Karpas-422 (cell line): ENCODE data around the gene RBM14. TPM values are rescaled to one million over a fixed set of nuclear protein-coding genes. Genes with fewer than 3 reads are reported as not detected.

ENCODE experiments used
- DNase-seq: peaks from one replicate; pipeline ENCODE4 v3.0.0-alpha.2; 2015
- H2AFZ ChIP-seq: fragments of 200-600 bp; sonication (generic); 2 replicates; pipeline ENCODE4 v1.6.1; 2014; ENCODE audit warnings: antibody characterized with exemption, low read length, mixed read lengths
- H3K27ac ChIP-seq: fragments of 200-600 bp; sonication (generic); 2 replicates; pipeline ENCODE4 v1.5.1; 2014; ENCODE audit warnings: mild to moderate bottlenecking, low read length, moderate library complexity
- H3K27me3 ChIP-seq: fragments of 200-600 bp; sonication (generic); 2 replicates; pipeline ENCODE4 v1.6.1; 2014; ENCODE audit warnings: low read length, mixed read lengths
- H3K36me3 ChIP-seq: fragments of 200-600 bp; sonication (generic); 2 replicates; pipeline ENCODE4 v1.6.1; 2014; ENCODE audit warnings: low read length, mixed read lengths; ENCODE audit not compliant: insufficient read depth
- H3K4me1 ChIP-seq: fragments of 200-600 bp; sonication (generic); 2 replicates; pipeline ENCODE4 v1.6.1; 2014; ENCODE audit warnings: mild to moderate bottlenecking, low read length, mixed read lengths
- H3K4me2 ChIP-seq: fragments of 200-600 bp; sonication (generic); 2 replicates; pipeline ENCODE4 v1.6.1; 2014; ENCODE audit warnings: low read length, low read depth, mild to moderate bottlenecking; ENCODE audit not compliant: poor library complexity, severe bottlenecking
- H3K4me3 ChIP-seq: fragments of 200-600 bp; sonication (generic); 2 replicates; pipeline ENCODE4 v1.5.1; 2014; ENCODE audit warnings: mild to moderate bottlenecking, antibody characterized with exemption, low read length, mixed read lengths
- H3K79me2 ChIP-seq: fragments of 200-600 bp; sonication (generic); 2 replicates; pipeline ENCODE4 v1.6.1; 2014; ENCODE audit warnings: mild to moderate bottlenecking, low read length, mixed read lengths
- H3K9ac ChIP-seq: fragments of 200-600 bp; sonication (generic); 2 replicates; pipeline ENCODE4 v1.6.0; 2014; ENCODE audit warnings: low read length
- H3K9me2 ChIP-seq: fragments of 200-600 bp; sonication (generic), shearing (Covaris generic); replicated peaks from 2 replicates; pipeline ENCODE4 v1.6.0; 2014; ENCODE audit warnings: mild to moderate bottlenecking, low read length, moderate library complexity; ENCODE audit not compliant: insufficient read depth
- H3K9me3 ChIP-seq: fragments of 300-700, 200-600 bp; sonication (generic); 2 replicates; pipeline ENCODE4 v1.6.1; 2014; ENCODE audit warnings: low read length, mixed read lengths
- H4K20me1 ChIP-seq: fragments of 200-600 bp; sonication (generic); 2 replicates; pipeline ENCODE4 v1.6.1; 2014; ENCODE audit warnings: mild to moderate bottlenecking, antibody characterized with exemption, low read length, low read depth; ENCODE audit not compliant: insufficient read depth
- total RNA-seq: library from RNA; depleted of rRNA; stranded (reverse); fragments of >200 nt; shearing (Covaris generic); gene quantifications from 2 replicates; pipeline ENCODE4 v1.2.3, GENCODE V29; 2014; ENCODE audit warnings: low replicate concordance; rRNA removed

Gene RBM14, protein sequence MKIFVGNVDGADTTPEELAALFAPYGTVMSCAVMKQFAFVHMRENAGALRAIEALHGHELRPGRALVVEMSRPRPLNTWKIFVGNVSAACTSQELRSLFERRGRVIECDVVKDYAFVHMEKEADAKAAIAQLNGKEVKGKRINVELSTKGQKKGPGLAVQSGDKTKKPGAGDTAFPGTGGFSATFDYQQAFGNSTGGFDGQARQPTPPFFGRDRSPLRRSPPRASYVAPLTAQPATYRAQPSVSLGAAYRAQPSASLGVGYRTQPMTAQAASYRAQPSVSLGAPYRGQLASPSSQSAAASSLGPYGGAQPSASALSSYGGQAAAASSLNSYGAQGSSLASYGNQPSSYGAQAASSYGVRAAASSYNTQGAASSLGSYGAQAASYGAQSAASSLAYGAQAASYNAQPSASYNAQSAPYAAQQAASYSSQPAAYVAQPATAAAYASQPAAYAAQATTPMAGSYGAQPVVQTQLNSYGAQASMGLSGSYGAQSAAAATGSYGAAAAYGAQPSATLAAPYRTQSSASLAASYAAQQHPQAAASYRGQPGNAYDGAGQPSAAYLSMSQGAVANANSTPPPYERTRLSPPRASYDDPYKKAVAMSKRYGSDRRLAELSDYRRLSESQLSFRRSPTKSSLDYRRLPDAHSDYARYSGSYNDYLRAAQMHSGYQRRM
- 47.9 and 51.3 TPM in 2 replicates for total RNA-seq

DNA sequence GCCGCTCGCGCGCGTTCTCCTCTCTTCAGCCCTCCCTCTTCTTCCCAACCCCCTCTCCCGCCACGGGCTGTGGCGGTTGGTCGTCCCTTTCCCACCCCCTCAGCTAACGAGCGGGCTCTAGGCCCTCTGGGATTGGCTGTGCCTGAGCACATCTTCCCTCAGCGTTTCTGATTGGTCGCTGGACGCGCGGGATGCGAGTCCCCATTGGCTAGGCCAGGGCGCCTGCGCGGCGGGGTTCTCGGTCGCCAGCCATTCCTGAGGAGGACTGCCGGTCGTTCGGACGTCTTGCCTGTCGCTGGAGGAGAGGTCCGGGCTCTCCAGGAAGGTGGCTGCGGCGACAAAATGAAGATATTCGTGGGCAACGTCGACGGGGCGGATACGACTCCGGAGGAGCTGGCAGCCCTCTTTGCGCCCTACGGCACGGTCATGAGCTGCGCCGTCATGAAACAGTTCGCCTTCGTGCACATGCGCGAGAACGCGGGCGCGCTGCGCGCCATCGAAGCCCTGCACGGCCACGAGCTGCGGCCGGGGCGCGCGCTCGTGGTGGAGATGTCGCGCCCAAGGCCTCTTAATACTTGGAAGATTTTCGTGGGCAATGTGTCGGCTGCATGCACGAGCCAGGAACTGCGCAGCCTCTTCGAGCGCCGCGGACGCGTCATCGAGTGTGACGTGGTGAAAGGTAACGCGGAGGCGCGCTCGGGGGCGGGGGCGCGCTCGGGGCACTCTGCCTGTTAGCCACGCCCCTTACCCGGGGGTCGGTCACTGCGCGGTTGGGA is at the start of gene RBM14:
TSS of gene RBM14 (plus strand) at position 252 of the 776 bp plus-strand sequence. CDS start at position 343, 91 bp downstream.
- H2AFZ ChIP-seq, result no peak within 1 kb of the TSS
- peak within 1 kb of the TSS; percentile 96 for H3K4me2 ChIP-seq
- peaks cover 28% of the 10 kb centered on the region for H3K36me3 ChIP-seq
- no peaks in the 10 kb centered on the region for H3K27me3 ChIP-seq
- peak within 1 kb of the TSS; percentile 97 for H3K4me3 ChIP-seq
- peaks cover 41% of the 10 kb centered on the region for H4K20me1 ChIP-seq
- no peaks in the 10 kb centered on the region for H3K9me3 ChIP-seq
- H3K4me1 ChIP-seq, result peaks cover 36% of the 10 kb centered on the region
- peak; percentile 100 for DNase-seq
- H3K9me2 ChIP-seq, result no peaks in the 10 kb centered on the region
- H3K79me2 ChIP-seq, result peaks cover 60% of the 10 kb centered on the region
- peak within 1 kb of the TSS; percentile 87 for H3K27ac ChIP-seq
- H3K9ac ChIP-seq, result peak within 1 kb of the TSS; percentile 91

DNA sequence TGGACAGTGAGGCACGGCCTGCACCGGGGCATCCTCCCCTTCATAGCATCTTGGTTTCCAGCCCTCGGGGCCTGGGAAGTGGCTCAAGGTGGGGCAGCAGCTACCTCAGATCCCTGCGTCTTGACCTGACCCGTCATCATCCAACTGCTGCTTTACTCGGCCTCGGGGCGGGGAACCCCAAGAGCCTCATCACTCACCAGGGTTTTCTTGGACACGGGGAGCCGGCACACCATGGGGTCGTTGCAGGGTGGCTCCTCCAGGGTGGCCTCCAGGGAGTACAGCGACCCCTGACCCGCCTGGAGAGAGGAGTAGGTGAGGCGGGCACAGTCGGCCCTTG is 48.7 kb upstream of the RBM14 start:
- H3K9me3 ChIP-seq, result no peaks in the 10 kb centered on the region
- H3K79me2 ChIP-seq, result no peaks in the 10 kb centered on the region
- H3K9ac ChIP-seq, result no peak overlapping the region
- H3K4me3 ChIP-seq, result no peak overlapping the region
- no peak for DNase-seq
- H3K36me3 ChIP-seq, result no peaks in the 10 kb centered on the region
- no peak overlapping the region for H2AFZ ChIP-seq
- no peaks in the 10 kb centered on the region for H4K20me1 ChIP-seq
- H3K4me1 ChIP-seq, result no peaks in the 10 kb centered on the region
- H3K4me2 ChIP-seq, result no peak overlapping the region
- no peaks in the 10 kb centered on the region for H3K9me2 ChIP-seq
- H3K27ac ChIP-seq, result no peak overlapping the region
- no peaks in the 10 kb centered on the region for H3K27me3 ChIP-seq

DNA sequence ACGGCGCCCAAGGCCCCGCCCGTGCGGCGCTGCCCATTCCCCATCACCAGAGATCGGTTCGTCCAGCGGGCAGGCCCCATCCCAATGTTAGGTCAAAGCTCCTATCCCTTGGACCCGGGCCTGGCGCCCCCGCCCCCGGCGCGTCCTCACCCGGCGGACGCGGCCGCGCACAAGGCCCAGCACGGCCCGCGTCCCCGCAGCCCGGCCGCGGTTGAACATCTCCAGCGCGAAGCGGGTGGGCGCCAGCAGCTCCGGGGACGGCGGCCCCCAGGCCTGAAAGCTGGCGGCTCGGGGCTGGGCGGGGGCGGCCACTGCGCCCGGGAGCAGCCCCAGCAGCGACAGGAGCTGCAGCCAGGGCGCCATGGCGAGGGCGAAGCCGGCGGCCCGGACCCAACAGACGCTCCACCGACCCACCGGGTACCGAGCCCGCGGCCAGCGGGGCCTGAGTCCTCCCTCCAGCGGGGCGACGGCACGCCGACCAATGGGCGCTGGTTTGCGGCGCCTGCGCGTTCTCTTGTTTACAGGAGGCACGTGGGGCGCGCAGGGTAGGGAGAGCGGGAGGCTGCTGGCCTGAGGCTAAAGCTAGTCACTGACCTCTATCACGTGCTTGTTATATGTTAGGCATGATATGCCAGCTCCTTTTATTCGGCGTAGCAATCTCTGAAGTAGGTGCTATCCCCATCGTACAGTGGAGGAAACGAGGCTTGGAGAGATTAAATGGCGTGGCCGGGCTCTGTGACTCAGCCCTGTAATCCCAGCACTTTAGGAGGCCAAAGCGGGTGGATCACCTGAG is 48.1 kb upstream of the RBM14 start, which contains the start of gene CTSF:
TSS of gene CTSF (minus strand) at position 483 of the 793 bp plus-strand sequence. CDS start at position 363, 120 bp downstream.
- Histone ChIP-seq H3K4me3 (no peak within 1 kb of the TSS), H3K9me3 (no peaks in the 10 kb centered on the region), H3K9ac (no peak within 1 kb of the TSS), H3K4me2 (no peak within 1 kb of the TSS), H3K36me3 (no peaks in the 10 kb centered on the region), H3K27me3 (no peaks in the 10 kb centered on the region), H4K20me1 (no peaks in the 10 kb centered on the region), H2AFZ (no peak within 1 kb of the TSS), H3K9me2 (no peaks in the 10 kb centered on the region), H3K27ac (no peak within 1 kb of the TSS), H3K79me2 (no peaks in the 10 kb centered on the region), H3K4me1 (no peaks in the 10 kb centered on the region)
- no peak for DNase-seq

DNA sequence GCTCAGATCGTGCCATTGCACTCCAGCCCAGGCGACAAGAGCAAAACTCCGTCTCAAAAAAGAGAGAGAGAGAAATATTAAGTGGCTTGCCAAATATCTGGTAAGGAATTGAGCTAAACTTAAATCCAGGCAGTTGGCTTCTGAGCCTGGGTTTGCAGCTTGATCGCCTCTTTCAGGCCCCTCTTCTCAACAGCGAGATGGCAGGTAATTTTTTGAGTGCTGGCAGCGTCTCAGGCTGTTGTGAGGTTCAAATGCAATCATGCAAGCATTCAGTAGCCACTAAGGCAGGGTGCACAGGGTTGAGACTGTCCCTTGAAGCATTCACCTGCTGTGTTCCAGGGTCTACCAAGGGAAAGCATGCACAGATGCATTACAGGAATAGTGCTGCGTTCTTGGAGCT is 47.4 kb upstream of the RBM14 start:
- no peak overlapping the region for H2AFZ ChIP-seq
- no peak overlapping the region for H3K27ac ChIP-seq

DNA sequence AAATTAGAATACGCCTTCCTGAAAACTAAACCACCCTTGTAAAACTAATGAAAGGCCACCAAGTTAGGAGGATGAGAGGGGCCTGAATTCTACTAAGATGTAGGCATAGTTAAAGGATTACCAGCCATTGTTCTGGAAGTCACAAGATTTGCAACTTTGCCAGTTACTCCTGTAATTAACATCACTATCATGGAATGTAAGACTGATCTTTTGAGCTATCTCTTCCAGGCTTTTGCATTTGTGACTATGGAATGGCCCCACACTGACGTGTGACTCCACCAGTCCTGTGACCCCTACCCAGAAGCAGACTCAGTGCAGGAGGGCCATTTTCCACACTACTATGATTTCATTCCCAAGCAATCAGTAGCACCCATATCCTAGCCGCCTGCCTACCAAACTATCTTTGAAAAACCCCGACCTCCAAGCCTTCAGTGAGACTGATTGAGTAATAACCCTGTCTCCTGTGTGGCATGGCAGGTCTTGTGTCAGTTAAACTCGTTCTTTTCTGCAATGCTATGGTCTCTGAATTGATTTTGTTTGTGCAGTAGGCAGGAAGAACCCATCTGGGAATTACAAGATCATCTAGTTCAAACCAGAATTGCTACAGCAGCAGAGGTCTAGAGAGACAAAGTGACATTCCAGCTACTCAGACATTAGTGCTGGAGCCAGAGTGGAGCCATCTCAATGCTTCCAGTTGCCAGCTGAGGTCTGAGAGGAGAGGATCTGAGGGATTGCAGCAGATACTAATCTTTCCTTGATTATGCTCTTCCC is 46.2 kb upstream of the RBM14 start:
- H3K4me3 ChIP-seq, result no peak overlapping the region
- H3K9me3 ChIP-seq, result no peaks in the 10 kb centered on the region
- H4K20me1 ChIP-seq, result no peaks in the 10 kb centered on the region
- H3K36me3 ChIP-seq, result no peaks in the 10 kb centered on the region
- DNase-seq, result no peak
- no peak overlapping the region for H3K27ac ChIP-seq
- H3K9me2 ChIP-seq, result no peaks in the 10 kb centered on the region
- no peak overlapping the region for H3K9ac ChIP-seq
- H3K79me2 ChIP-seq, result no peaks in the 10 kb centered on the region
- no peaks in the 10 kb centered on the region for H3K27me3 ChIP-seq
- no peak overlapping the region for H3K4me2 ChIP-seq
- no peaks in the 10 kb centered on the region for H3K4me1 ChIP-seq
- no peak overlapping the region for H2AFZ ChIP-seq

More for the DNA sequence above, 47.4 kb upstream of the RBM14 start:
- DNase-seq, result no peak
- Histone ChIP-seq H3K79me2 (no peaks in the 10 kb centered on the region), H3K27me3 (no peaks in the 10 kb centered on the region), H4K20me1 (no peaks in the 10 kb centered on the region), H3K4me2 (no peak overlapping the region), H3K4me1 (no peaks in the 10 kb centered on the region), H3K9me3 (no peaks in the 10 kb centered on the region), H3K36me3 (no peaks in the 10 kb centered on the region), H3K4me3 (no peak overlapping the region), H3K9ac (no peak overlapping the region), H3K9me2 (no peaks in the 10 kb centered on the region)

DNA sequence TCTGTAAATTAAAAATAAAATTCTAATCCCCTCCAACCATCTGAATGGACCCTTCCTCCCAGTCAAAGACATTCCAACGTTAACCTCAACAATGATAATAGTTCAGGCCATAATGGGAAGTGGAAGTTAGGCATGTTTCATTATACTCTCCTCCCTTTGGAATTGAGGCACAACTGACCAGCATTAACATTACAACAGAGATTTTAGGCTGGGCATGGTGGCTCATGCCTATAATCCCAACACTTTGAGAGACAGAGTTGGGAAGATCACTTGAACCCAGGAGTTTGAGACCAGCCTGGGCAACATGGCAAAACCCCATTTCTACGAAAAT is 45.6 kb upstream of the RBM14 start:
- no peaks in the 10 kb centered on the region for H3K9me3 ChIP-seq
- no peaks in the 10 kb centered on the region for H4K20me1 ChIP-seq

DNA sequence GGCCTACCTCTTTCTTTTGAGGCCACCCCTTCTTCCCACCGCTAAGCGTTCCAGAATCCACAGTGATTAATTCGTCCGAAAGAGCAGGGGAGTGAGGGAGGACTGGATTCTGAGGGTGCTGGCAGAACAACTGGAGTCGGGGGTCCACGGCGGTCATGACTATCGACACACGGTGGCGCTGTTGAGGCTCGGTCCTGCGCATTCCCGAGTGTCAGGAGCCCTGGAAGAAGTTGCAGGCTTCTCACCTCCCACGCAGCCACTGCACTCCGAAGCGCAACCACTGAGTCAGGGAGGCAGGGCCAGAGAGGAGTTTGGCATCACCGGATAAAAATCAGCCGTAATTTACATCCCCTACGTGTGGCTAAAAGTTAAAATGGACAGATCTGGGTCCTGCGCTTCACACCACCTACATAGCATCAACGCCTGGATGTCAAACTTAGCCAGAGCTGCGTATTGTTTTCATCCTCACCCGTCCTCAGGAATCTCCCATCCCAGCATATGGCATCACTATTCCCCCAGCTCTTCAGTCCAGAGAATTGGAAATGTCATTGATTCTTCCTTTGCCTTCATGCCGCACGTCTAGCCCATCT is 37.3 kb upstream of the RBM14 start:
- Histone ChIP-seq H3K4me1 (no peaks in the 10 kb centered on the region), H3K4me2 (no peak overlapping the region), H3K9me3 (peaks cover 5% of the 10 kb centered on the region; the same call in 1 of the 2 replicates), H3K27me3 (no peaks in the 10 kb centered on the region), H3K27ac (no peak overlapping the region), H3K9ac (no peak overlapping the region), H3K36me3 (no peaks in the 10 kb centered on the region), H2AFZ (no peak overlapping the region), H4K20me1 (no peaks in the 10 kb centered on the region), H3K4me3 (no peak overlapping the region), H3K9me2 (no peaks in the 10 kb centered on the region), H3K79me2 (no peaks in the 10 kb centered on the region)
- DNase-seq, result peak; percentile 82

More for the DNA sequence above, 45.6 kb upstream of the RBM14 start:
- no peaks in the 10 kb centered on the region for H3K36me3 ChIP-seq
- no peak overlapping the region for H3K9ac ChIP-seq
- no peak overlapping the region for H3K4me3 ChIP-seq
- no peaks in the 10 kb centered on the region for H3K79me2 ChIP-seq
- no peak overlapping the region for H2AFZ ChIP-seq
- H3K9me2 ChIP-seq, result no peaks in the 10 kb centered on the region
- DNase-seq, result no peak
- no peak overlapping the region for H3K27ac ChIP-seq
- H3K4me1 ChIP-seq, result no peaks in the 10 kb centered on the region
- no peak overlapping the region for H3K4me2 ChIP-seq
- no peaks in the 10 kb centered on the region for H3K27me3 ChIP-seq
